ENCODE measurements around the gene ATP5PD. TPM values are rescaled to one million over a fixed set of nuclear protein-coding genes. Genes with fewer than 3 reads are reported as not detected.

ATP5PD gene
- total RNA-seq, 6 experiments from 2014 or later, result 362 to 410 (median 386) TPM

DNA sequence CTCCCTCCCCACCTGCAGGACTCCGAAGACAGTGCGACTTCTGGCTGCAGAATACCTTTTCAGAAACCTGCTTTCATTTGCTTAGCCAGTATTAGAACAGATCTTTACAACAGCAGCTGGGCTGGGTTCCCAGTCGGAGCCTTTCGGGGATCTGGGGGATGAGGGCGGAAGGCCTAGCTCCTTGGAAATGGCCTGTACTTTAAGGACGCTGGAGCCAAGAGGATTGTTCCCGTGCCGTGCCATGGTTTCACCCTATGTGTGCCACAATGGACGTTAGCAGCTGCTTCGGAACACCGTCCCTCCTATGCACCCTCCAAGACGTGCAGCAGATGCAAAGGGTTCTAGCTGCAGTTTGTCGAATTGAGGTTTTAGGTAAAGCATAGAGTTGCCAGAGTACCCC, 16.4 kb upstream of the ATP5PD start:
- H3K9me3 Mint-ChIP-seq, result no peaks in the 10 kb centered on the region
- no peak for DNase-seq
- H3K27ac Mint-ChIP-seq, result no peak overlapping the region
- peaks cover 24% of the 10 kb centered on the region for H3K4me1 Mint-ChIP-seq (ENCODE audit: low read depth)
- TF ChIP-seq, protein P1, sequence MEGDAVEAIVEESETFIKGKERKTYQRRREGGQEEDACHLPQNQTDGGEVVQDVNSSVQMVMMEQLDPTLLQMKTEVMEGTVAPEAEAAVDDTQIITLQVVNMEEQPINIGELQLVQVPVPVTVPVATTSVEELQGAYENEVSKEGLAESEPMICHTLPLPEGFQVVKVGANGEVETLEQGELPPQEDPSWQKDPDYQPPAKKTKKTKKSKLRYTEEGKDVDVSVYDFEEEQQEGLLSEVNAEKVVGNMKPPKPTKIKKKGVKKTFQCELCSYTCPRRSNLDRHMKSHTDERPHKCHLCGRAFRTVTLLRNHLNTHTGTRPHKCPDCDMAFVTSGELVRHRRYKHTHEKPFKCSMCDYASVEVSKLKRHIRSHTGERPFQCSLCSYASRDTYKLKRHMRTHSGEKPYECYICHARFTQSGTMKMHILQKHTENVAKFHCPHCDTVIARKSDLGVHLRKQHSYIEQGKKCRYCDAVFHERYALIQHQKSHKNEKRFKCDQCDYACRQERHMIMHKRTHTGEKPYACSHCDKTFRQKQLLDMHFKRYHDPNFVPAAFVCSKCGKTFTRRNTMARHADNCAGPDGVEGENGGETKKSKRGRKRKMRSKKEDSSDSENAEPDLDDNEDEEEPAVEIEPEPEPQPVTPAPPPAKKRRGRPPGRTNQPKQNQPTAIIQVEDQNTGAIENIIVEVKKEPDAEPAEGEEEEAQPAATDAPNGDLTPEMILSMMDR (IDR thresholded peaks at IDR 0.05), result no peak
- no peak overlapping the region for H3K4me3 Mint-ChIP-seq
- H3K27me3 Mint-ChIP-seq (ENCODE audit: insufficient read depth), result peaks cover 2% of the 10 kb centered on the region
- peaks cover 6% of the 10 kb centered on the region for H3K36me3 Mint-ChIP-seq (ENCODE audit: low read depth)

DNA sequence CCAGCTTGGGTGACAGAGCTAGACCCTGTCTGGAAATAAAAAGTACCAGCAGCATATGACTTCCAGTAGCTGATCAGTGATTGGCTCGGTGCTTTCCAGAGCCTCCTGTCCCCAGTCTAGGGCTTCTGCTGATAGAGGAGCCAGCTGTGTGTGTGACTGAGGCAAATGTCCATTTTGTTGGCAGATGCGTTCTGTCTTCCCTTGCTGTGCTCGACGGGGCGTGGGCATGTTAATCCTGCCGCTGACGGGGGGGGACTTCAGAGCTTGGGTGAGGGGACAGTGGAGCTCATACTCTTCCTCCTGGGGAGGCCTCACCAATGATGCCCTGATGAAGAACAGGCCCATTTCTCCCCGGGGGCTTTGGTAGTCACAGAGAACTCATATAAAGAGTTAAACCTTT, 14.8 kb upstream of the ATP5PD start:
- no peak overlapping the region for H3K27ac Mint-ChIP-seq
- DNase-seq, result no peak
- H3K9me3 Mint-ChIP-seq, result no peaks in the 10 kb centered on the region
- no peak overlapping the region for H3K4me3 Mint-ChIP-seq
- TF ChIP-seq, protein P1 (IDR thresholded peaks at IDR 0.05), result no peak
- H3K27me3 Mint-ChIP-seq (ENCODE audit: insufficient read depth), result peaks cover 2% of the 10 kb centered on the region
- H3K4me1 Mint-ChIP-seq (ENCODE audit: low read depth), result peaks cover 23% of the 10 kb centered on the region
- H3K36me3 Mint-ChIP-seq (ENCODE audit: low read depth), result peaks cover 7% of the 10 kb centered on the region

DNA sequence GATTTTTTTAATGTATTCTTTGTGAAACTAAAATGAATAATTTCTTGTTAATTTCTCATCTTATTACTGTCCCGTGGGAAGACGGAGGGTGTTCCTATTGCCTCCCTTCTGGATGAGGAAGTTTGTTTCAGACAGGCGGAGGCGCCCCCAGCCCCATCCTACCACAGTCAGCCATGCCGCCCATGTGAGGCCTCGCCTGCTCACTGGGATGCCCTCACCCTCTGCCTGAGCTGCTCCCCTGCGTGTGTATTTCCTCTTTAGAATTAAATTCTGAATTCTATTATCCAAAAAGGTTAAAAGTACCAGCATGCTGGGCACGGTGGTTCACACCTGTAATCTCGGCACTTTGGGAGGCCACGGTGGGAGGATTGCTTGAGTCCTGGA, 14.3 kb upstream of the ATP5PD start:
- Mint-ChIP-seq H3K27me3 (ENCODE audit: insufficient read depth) (peaks cover 2% of the 10 kb centered on the region; the same call in 1 of the 2 replicates), H3K4me3 (no peak overlapping the region), H3K9me3 (no peaks in the 10 kb centered on the region), H3K4me1 (ENCODE audit: low read depth) (peaks cover 17% of the 10 kb centered on the region), H3K36me3 (ENCODE audit: low read depth) (peaks cover 12% of the 10 kb centered on the region), H3K27ac (no peak overlapping the region)
- TF ChIP-seq, protein P1 (IDR thresholded peaks at IDR 0.05), result no peak
- DNase-seq, result no peak

DNA sequence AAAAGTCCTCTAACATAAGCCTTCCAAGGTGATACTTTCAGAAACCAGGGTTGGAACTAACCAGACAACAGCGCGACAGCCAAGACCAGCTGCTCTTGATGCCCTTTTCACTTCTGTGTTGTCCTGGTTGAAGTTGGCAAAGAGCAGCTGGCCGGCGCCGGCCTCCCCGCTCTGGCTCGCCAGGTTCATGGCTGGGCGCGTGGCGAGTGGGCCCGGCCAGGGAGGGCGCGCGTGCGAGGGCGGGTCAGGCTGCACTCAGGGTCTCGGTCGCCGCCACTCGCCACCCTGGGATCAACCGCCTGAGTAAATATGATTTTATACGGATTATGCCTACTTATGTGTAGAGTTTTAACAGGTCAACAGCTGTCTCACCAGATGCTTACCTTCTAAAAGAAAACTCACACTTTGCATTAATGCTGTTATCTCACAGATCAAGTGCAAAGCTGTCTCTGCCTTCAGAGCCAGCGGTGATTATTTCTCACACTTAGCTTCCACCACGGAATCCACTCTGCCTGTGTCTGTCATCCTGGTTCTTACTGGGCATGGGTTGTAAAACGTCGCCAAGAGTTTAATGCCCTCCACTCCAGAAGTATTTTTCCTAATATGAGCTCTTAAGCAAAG, 13.8 kb upstream of the ATP5PD start:
- H3K27ac Mint-ChIP-seq, result 0 out of 2 replicates have a peak overlapping the region, but pooled peaks have one; percentile 52
- H3K27me3 Mint-ChIP-seq (ENCODE audit: insufficient read depth), result peaks cover 2% of the 10 kb centered on the region; the same call in 1 of the 2 replicates
- TF ChIP-seq, protein P1 (IDR thresholded peaks at IDR 0.05), result no peak
- H3K9me3 Mint-ChIP-seq, result no peaks in the 10 kb centered on the region
- H3K4me1 Mint-ChIP-seq (ENCODE audit: low read depth), result peaks cover 12% of the 10 kb centered on the region
- H3K4me3 Mint-ChIP-seq, result no peak overlapping the region
- peaks cover 14% of the 10 kb centered on the region for H3K36me3 Mint-ChIP-seq (ENCODE audit: low read depth)
- DNase-seq, result no peak

DNA sequence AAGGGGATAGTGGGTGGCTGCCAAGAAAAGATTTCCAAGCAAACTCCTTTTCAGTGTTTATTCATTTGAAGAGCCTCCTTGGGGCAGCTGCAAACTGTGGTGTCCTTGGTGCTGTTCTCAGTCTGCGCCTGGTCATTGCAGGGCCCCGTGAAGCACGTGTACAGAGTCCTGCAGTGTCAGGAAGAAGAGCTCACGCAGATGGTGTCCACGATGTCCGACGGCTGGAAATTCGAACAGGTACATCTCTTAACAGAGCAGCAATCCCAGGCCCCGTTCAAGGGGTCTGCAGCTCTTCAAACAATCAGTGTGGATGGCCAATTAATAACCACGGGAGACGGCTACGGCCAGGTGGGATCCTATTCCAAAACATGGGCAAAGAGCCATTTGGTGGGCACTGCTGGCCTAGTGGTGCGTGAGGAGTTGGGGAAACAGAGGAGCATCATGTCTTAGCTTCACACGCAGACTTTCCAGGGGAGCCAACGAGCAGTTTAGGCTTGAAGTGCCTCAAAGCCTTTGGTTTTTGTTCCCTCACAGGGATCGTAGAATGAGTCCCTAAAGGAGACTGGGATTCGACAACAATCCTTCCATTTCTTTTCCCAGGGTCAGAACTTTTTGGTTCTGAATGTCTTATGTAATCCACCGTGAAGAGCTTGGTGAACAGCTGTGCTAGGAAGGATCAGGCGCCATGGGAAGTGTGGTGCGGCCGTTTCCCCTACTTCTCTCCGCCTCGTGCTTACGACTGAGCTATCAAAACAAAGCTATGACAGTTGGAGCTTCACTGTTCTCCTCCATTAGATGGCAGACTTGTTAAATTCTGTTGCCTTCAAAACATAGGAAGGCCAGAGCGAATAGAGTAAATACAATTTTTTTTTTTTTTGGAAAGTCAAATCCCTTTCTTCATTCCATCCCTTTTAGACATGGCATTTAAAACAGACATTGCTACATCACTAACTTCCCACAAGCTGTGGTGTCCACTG, 12.9 kb upstream of the ATP5PD start:
- Mint-ChIP-seq H3K4me1 (ENCODE audit: low read depth) (peaks cover 8% of the 10 kb centered on the region), H3K36me3 (ENCODE audit: low read depth) (peaks cover 8% of the 10 kb centered on the region), H3K27me3 (ENCODE audit: insufficient read depth) (peaks cover 2% of the 10 kb centered on the region; the same call in 1 of the 2 replicates), H3K27ac (0 out of 2 replicates have a peak overlapping the region, but pooled peaks have one; percentile 52), H3K9me3 (no peaks in the 10 kb centered on the region), H3K4me3 (no peak overlapping the region)
- TF ChIP-seq, protein P1 (IDR thresholded peaks at IDR 0.05), result peak; percentile 73
- peak; percentile 74 for DNase-seq

Data from HFFc6 (cell line).